Embryonic facial prominence (tissue), 1 donor: Measurements from ENCODE around the gene TFPI.
"Not testable (repeated sequence)": the region's sequence is repeated elsewhere in the genome, so short reads cannot be mapped to it uniquely, and the experiment has no call there.

Experiments used
- DNase-seq: peaks from one replicate; pipeline ENCODE4 v3.0.0-alpha.2; 2016; ENCODE audit errors: extremely low spot score

TFPI gene

GRCh38 chr2:187528042-187528441 is 26.2 kb downstream of the TFPI start:
- DNase-seq, result no peak

GRCh38 chr2:187527262-187527661 is 27.0 kb downstream of the TFPI start:
- DNase-seq, result no peak

GRCh38 chr2:187526792-187527191 is 27.4 kb downstream of the TFPI start:
- DNase-seq, result no peak

- DNase-seq, result no peak
These were observed 28.9 kb downstream of the TFPI start for GRCh38 chr2:187525163-187525900.

- no peak for DNase-seq
These were observed 30.9 kb downstream of the TFPI start for GRCh38 chr2:187523325-187523724.

- DNase-seq, result no peak
These were observed 34.1 kb downstream of the TFPI start for GRCh38 chr2:187520121-187520624.

- no peak for DNase-seq
These were observed 34.7 kb downstream of the TFPI start for GRCh38 chr2:187519419-187520120.

GRCh38 chr2:187517750-187518361 is 36.4 kb downstream of the TFPI start:
- not testable (repeated sequence) for DNase-seq

GRCh38 chr2:187516630-187517510 is 37.4 kb downstream of the TFPI start:
- not testable (repeated sequence) for DNase-seq

GRCh38 chr2:187514930-187515329 is 39.3 kb downstream of the TFPI start:
- no peak for DNase-seq

GRCh38 chr2:187514235-187514829 is 39.9 kb downstream of the TFPI start:
- DNase-seq, result not testable (repeated sequence)

GRCh38 chr2:187513460-187514234 is 40.6 kb downstream of the TFPI start:
- DNase-seq, result not testable (repeated sequence)

GRCh38 chr2:187511356-187512315 is 42.6 kb downstream of the TFPI start:
- no peak for DNase-seq

GRCh38 chr2:187510419-187511355 is 43.5 kb downstream of the TFPI start:
- DNase-seq, result not testable (repeated sequence)

- no peak for DNase-seq
These were observed 44.4 kb downstream of the TFPI start for GRCh38 chr2:187509667-187510417.

GRCh38 chr2:187506416-187506815 is 47.8 kb downstream of the TFPI start:
- no peak for DNase-seq

GRCh38 chr2:187505065-187505672 is 49.1 kb downstream of the TFPI start:
- no peak for DNase-seq
